Measurements from ENCODE around the gene PODNL1.
"Not testable (repeated sequence)": the region's sequence is repeated elsewhere in the genome, so short reads cannot be mapped to it uniquely, and the experiment has no call there.

PODNL1 gene

DNA sequence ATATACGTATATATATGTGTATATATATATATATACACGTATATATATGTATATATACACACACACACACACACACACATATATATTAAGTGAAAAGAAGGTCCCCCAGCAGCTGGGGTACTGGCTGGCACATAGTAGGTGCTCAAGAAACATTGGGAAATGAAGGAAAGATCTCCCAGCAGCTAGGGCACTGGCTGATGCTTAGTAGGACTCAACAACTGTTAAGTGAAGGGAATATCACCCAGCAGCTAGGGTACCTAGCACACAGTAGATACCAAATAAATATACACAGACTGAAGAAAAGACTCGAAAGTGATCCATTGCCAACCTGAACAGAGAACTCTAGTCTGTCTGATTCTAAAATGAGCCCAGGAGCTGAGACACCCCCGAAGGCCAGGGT lies 12.2 kb downstream of the PODNL1 start:
- no peak for DNase-seq (ENCODE audit: low spot score)

DNA sequence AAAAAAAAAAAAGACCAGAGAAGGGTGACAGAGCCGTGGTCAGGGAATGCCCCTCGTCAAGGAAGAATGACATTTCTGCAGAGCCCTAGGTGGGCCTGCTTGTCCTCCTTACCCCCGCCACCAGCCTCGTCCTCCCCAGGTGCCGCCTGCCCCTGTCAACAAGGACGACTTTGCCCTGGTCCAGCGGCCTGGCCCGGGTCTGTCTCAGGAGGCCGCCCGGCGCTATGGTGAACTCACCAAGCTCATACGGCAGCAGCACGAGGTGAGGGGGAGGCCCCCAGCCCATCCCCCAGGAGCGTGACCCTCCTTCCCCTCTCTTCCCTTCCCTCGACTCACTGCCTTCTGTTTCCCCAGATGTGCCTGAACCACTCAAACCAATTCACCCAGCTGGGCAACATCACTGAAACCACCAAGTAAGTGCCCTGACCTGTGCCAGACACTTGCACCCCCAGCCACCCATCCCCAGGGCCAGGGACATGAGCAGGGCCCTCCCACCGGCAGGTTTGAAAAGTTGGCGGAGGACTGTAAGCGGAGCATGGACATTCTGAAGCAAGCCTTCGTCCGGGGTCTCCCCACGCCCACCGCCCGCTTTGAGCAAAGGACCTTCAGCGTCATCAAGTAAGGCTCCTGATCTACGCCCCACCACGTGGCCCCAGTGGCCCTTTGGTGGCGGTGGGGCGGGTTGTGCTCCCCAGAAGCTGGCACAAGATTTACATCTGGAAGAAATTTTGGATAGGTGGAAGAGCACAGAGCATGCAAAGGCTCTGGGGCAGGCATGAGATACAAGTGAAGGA lies 14.8 kb downstream of the PODNL1 start:
- no peak for DNase-seq (ENCODE audit: low spot score)

DNA sequence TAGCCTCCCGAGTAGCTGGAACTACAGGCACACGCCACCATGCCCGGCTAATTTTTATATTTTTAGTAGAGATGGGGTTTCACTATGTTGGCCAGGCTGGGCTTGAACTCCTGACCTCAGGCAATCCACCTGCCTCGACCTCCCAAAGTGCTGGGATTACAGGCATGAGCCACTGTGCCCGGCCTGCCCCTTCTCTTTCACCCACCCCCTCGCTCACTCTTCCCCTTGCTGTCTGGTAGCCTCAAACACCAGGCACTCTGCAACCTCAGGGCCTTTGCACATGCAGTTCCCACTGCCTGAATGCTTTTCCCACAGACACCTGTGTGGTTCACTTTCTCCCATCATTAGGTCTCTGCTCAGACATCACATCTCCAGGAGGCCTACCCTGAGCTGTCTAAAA lies 16.1 kb downstream of the PODNL1 start:
- not testable (repeated sequence) for DNase-seq (ENCODE audit: low spot score)

DNA sequence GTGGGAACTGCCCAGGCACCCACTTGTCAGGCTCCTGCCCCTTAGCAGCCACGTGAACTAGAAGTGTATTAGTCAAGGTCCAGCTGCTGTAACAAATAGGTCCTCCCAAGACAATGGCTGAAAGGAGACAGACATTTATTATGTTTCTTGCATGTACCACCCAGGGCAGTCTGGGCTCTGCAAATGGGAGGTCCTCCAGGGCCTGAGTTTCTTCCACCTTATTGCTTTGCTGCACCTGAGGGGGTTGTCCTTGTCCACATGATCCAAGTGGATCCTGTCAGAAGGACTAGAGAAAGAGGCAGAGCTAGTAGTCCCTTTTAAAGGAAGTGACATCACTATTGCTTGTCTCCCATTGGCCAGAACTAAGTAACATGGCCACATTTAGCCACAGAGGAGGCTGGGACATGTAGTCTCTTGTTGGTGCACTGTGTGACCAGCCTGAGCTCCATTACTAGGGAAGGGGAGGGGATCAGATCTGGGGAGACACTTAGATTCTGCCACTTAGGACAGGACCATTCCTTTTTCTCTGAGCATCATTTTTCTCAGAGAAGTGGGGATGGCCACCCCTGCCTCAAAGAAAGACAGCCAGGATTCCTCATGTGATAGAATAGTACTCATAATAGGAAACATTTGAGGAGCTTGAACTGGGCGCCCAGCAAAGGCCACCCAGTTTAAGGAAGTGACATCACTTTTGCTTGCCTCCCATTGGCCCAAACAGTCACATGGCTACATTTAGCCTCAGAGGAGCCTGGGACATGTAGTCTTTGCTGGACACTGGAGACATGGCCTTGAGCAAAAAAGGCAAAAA lies 17.1 kb downstream of the PODNL1 start:
- peak; percentile 51 for DNase-seq (ENCODE audit: low spot score)

DNA sequence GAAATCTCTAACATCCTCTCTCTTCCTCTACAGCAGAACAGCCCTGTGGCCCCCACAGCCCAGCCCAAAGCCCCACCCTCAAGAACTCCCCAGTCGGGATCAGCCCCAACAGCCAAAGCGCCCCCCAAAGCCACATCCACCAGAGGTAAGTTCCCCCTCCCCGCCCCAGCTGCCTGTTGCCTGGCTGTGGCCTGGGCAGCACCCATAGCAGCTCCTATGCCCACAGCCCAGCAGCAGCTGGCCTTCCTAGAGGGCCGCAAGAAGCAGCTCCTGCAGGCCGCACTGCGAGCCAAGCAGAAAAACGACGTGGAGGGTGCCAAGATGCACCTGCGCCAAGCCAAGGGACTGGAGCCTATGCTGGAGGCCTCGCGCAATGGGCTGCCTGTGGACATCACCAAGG lies 17.7 kb downstream of the PODNL1 start:
- no peak for DNase-seq (ENCODE audit: low spot score)

DNA sequence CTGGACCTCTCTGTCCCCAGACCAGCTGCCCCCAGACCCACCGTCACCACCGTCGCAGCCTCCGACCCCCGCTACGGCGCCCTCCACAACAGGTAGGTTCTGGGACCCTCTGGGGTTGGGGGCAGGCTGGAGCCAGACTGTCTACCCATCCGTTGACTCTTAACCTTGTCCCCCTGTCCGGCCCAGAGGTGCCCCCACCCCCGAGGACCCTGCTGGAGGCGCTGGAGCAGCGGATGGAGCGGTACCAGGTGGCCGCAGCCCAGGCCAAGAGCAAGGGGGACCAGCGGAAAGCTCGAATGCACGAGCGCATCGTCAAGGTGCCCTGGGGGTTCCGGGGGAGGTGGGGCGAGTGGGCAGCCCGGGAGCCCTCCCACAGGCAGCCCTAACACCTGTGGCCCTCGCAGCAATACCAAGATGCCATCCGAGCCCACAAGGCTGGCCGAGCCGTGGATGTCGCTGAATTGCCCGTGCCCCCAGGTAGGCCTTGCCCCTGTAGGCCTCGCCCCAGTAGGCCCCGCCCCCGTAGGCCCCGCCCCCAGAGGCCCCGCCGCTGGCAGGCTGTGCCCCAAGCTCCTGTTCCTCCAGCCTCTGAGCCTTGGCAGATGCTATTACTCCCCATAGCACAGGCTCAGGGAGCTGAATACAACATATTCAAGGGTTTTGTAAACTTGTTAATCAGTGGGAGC lies 19.3 kb downstream of the PODNL1 start:
- no peak for DNase-seq (ENCODE audit: low spot score)

DNA sequence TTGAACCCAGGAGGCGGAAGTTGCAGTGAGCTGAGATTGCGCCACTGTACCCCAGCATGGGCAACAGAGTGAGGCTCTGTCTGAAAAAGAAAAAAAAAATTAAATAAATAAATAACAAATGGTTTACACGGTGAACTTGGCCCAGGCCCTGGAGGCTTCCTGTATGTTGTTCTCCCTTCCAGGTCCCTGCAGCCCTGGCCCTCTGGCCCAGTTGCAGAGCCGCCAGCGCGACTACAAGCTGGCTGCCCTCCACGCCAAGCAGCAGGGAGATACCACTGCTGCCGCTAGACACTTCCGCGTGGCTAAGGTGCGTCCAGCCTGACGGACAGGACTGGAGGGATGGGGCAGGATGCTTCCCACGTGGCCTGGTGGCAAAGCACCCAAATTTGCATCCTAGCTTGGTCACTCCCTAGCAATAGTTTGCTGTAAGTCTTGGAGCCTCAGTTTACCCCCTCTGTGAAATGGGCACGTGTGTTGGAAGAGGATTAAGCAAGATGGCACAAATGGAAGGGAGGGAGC lies 20.3 kb downstream of the PODNL1 start:
- no peak for DNase-seq (ENCODE audit: low spot score)

DNA sequence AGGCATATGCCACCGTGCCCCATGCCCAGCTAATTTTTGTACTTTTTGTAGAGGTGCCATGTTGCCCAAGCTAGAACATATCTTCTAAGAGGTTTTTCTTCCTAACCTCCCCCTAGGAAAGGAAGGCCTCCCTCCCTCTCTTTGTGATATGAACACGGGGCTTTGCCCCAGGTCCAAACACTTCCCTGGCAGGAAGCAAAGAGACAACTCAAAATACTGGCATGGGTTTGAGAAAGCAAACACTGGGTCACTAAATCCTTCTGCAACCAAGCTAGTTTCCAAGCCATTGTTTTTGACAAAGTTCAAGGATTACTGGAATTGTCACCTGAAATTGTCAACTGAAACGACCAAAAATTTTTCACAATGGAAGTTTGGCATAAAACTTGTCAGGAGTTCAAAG lies 23.4 kb downstream of the PODNL1 start:
- no peak for DNase-seq (ENCODE audit: low spot score)

DNA sequence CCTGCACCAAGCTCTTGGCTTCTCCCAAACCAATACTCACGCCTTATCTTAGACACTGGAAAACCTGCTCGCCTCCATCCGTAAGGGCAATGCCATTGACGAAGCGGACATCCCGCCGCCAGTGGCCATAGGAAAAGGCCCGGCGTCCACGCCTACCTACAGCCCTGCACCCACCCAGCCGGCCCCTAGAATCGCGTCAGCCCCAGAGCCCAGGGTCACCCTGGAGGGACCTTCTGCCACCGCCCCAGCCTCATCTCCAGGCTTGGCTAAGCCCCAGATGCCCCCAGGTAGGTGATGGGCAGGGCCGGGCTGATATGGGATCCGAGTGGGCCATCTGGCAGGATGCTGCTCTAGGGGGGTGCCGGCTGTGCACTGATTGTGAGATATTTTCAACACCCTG lies 24.9 kb downstream of the PODNL1 start:
- DNase-seq (ENCODE audit: low spot score), result no peak

DNA sequence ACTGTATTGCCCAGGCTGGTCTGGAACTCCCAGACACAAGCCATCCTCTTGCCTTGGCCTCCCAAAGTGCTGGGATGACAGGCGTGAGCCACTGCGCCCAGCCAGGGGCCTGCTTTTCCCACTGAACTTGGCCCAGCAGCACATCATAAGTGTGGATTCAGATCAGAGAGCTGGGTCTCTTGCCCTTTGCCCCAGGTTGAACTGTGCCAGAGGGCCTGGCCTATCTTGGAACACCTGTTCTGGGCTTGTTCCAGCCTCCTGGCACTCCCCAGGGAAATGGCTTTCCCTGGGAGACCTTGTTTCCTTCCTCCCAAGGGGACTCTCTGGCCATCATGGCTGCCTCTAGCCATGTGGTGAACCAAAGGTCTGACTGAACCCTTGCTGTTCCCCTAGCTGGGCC lies 28.8 kb downstream of the PODNL1 start:
- no peak for DNase-seq (ENCODE audit: low spot score)

DNA sequence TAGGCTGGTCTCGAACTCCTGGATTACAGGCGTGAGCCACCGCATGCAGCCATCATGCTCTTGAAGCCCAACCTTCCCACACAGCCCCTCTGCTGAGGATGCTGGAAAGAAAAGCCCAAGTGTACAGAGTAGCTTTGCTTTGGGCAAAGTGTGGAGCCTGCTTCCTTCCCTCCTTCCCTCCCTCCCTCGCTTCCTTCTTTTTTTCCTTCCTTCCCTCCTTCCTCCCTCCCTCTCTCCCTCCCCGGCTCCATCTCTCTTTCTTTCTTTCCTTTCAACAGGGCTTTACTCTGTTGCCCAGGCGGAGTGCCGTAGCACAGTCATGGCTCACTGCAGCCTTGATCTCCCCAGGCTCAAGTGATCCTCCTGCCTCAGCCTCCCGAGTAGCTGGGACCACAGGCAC lies 29.5 kb downstream of the PODNL1 start:
- no peak for DNase-seq (ENCODE audit: low spot score)

DNA sequence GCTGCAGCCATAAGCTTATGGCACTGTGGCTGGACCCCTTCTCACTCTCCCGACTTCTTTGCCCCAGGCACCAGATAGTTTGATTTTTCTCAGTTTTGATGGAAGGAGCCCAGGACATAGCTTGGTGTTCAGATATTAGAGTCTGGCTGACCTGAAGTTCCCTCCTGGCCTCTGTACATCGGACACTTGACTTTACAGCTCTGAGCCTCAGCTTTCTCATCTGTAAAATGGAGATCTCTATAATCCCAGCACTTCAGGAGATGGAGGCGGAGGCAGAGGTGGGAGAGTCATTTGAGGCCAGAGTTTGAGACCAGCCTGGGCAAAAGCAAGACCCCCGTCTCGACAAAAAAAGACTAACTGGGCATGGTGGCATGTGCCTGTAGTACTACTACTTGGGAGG lies 31.3 kb downstream of the PODNL1 start:
- no peak for DNase-seq (ENCODE audit: low spot score)

DNA sequence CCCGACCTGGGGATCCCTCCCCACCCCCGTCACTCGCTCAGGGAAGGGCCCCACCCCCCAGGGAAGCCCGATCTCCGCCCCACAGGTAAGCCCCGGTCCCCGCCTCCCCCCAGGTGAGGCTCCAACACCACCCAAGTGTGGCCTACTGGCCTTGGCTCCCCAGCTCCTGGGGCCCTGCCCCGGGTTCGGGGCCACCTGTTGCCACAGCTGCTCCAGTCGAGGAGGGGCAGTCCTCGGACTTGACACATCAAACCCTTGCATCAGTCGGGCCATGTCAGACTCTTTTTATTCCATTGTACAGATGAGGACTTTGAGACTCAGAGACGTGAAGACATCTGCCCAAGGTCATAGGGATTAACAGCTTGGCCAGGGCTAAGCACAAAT lies 31.7 kb downstream of the PODNL1 start:
- peak; percentile 23 for DNase-seq (ENCODE audit: low spot score)

DNA sequence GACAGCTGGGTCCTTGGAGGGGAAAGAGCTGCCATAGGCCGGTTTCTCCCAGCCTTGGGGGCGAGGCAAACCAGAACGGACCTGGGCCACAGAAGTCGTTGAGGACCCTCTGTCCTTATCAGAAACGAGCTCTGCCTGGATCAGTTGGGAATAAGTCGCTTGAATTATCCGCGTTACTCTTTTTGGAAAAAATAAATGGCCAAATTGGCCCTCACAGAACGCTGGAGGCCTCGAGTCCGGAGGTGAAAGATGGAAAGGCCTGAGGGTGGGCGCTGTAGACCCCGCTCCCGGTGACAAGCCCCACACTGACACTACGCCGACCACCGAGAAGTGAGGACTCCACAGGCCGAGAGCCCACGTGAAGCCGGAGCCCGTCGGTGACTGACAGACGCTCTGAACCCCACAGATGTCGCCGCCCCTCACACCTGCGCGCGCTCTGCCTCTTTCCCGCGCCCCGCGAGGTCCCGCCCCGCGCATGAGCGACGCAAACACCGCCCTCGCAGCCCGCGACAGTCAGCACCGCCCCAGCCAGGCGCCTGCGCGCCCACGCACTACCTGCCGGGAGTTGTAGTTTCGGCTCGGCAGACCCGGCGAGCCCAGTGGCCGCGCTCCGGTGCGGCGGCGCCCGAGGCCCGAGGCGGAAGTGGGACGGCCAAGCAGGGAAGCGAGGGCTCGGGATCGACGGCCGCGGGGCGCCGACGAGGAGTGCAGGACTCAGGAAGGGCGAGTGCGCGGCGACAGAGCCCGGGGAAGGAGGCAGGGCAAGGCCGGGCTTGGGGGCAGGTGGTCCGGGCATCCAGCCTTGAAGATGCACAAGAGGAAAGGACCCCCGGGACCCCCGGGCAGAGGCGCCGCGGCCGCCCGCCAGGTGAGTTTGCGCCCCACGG lies 32.3 kb downstream of the PODNL1 start, which contains the start of the genes BRME1 and CC2D1A:
BRME1 (minus strand) TSS at position 484 of the 887 bp plus-strand sequence. CDS start 1,225 bp downstream, outside the sequence.
CC2D1A (plus strand) TSS at position 568 of the 887 bp plus-strand sequence; CDS start at position 809, 241 bp downstream.
- peak; percentile 93 for DNase-seq (ENCODE audit: low spot score)

DNA sequence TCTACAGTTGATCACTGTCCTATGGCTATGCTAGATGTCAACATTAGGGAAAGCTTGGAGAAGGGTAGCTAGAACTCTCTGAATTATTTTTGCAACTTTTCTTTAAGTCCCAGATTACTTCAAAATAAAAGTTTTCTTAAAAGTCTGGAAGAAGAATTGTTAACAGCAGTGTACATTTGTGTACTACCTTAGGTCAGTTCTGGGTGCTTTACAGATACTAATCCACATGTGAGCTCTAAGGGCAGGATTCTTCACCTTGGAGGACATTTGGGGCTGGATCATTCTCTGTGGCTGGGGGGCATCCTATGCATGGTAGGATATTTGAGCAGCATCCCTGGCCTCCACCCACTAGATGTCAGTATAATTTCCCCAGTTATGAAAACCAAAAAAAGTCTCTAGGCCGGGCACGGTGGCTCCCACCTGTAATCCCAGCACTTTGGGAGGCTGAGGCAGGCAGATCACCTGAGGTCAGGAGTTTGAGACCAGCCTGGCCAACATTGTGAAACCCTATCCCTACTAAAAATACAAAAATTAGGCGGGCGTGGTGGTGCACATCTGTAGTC lies 35.1 kb downstream of the PODNL1 start:
- DNase-seq (ENCODE audit: low spot score), result peak; percentile 47

DNA sequence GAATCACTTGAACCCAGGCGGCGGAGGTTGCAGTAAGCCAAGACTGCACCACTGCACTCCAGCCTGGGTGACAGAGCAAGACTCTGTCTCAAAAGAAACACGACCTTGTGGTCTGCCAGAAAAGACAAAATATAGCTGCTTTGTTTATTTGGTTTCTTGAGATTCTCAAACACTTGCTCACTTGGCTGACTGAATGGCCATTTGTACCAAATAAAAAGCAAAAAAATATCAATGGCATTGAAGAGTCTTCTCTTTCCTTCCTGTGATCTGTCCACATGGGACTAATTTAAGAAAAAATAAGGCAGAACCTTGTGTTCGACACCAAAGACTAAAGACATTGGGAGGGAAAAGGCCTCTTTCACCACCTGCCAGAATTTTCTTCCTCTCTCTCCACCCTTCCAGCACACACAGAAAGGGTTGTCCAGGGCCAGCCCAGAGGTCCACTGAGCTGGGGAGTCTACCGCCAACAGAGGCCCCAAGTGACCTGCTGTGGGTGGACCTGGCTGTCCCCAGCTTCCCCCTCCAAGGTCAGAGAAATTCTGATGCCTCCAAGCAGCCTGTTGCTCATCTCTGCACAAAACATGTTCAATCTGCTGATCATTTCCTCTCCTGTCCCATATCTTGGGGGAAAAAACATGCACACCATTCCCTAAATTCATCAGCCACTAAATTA lies 38.2 kb downstream of the PODNL1 start:
- no peak for DNase-seq (ENCODE audit: low spot score)

DNA sequence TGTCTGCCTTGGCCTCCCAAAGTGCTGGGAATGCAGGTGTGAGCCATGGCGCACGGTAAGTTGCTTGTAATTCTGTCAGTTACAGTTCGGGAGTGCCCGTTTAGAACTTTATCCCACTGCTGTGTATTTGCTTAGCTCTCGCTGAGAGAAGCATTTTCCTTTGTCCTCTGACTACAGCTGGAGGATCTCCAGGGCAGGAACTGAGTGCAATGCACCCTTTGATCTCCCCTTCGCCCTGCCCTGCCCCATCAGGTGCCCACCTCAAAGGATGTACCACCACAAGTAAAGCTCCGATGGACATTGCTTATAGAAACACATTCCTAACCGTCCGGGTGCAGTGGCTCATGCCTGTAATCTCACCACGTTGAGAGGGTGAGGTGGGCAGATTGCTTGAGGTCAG lies 38.8 kb downstream of the PODNL1 start:
- no peak for DNase-seq (ENCODE audit: low spot score)

DNA sequence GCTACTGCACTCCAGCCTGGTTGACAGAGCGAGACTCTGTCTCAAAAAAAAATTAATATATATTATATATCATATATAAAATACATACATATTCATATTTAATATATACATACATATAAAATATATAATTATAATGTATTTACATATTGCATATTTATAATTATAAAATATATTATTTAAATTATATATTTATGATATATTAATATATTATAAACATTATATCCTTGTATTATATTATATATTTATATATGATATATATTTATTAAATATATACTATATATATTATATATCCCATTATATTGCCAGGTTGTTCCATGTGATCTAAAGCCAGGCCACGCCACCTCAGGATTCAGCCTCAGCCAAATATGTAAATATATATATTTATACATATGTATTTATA lies 42.0 kb downstream of the PODNL1 start:
- DNase-seq (ENCODE audit: low spot score), result no peak

DNA sequence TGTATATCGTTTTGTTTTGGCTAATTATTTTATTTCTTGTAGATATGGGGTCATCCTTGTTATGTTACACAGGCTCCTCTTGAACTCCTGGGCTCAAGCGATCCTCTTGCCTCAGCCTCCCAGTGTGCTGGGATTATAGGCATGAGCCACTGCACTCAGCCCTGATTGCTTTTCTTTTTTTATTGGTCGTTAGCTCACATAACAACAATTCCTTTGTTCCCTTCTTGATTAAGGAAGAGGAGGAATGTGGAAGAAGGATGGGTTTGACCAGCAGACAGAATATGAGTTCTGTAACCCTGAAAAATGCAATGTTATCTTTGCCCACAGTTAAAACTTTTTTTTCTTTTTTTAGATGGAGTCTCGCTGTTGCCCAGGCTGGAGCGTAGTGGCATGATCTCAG lies 43.7 kb downstream of the PODNL1 start:
- DNase-seq (ENCODE audit: low spot score), result no peak

DNA sequence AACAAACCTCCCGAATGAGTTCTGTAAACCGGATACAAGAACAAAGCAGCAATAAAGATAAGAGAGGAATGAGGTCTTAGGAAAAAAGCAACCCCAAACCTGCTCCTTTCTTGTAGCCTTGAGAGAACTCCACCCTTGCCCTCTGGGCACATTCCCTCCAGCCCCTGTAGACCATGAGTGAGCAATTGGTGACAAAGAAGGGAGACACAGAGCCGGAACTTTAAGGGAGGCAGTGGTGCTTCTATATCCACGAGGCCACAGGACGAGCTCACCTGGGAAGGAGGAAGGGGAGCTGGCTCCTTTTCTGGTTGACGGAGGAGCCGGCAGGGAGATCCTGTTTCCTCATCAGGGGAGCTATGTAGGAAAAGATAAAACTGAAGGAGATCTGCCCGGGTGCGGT lies 45.3 kb downstream of the PODNL1 start:
- no peak for DNase-seq (ENCODE audit: low spot score)

DNA sequence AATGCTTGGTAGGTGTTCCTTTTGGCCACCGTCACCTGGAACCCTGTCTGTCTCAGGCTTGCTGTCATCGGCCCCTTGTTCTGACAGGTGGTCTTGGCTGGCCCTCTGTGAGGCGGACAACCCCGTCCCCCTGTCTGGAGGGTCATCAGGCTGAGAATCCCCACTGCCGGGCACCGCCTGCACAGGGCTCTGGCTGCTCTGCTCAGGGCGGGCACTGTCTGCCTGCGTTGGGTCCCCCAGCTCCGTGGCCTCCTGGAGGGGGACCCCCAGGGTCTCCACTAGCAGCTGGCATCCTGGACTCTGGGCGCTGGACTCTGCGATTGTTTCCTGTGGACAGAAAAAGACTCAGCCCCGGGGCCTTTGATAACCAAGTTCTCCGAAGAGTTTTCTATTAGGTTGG lies 48.1 kb downstream of the PODNL1 start:
- no peak for DNase-seq (ENCODE audit: low spot score)
